ENCODE data around the gene PECR. TPM values are rescaled to one million over a fixed set of nuclear protein-coding genes. Genes with fewer than 3 reads are reported as not detected.

The PECR gene
- total RNA-seq, 1 experiment from 2014 or later = 15.3 TPM

DNA sequence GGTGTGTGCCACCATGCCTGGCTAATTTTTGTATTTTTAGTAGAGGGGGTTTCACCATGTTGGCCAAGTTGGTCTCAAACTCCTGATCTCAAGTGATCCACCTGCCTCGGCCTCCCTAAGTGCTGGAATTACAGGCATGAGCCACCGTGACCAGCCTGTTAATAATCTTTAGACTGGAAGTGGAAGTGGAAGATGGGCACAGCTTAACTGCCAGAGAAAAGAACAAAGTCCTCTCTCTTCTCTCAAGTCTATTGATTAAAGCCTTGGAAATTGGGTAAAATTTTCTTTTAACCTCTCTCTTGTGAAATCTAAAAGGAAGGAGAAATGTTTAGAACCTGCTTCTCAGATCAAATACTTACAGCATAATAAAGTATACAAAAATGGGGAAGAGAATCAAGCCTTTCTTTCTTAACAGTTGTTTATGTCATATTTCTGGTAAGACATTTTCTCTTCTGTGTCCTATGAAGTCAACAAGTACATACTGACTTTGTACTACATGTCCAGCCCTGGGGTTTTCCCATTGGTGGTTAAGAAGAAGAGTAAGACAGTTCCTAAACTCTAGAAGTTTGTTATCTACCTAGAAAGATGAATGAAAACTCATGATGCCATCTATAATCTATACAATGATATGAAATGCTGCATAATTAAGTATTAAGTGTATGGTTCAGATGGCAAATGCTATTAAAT, 4.7 kb upstream of the PECR start:
- H3K4me1 Mint-ChIP-seq = peaks cover 27 to 29% of the 10 kb centered on the region in 2 experiments
- no peaks in the 10 kb centered on the region; a peak in 1 of 7 replicates for H3K36me3 Mint-ChIP-seq (ENCODE audit: insufficient read depth in 1 of 3, low read depth in 3 of 3)
- no peak overlapping the region for H4K91ac ChIP-seq (ENCODE audit: insufficient read length, low read depth, low read length)
- H3K4me2 ChIP-seq (ENCODE audit: insufficient read depth, insufficient read length, low read length) = no peak overlapping the region
- no peaks in the 10 kb centered on the region for H3K79me2 ChIP-seq (ENCODE audit: insufficient read depth, low read length)
- H3K4ac ChIP-seq (ENCODE audit: low read depth, low read length) = no peak overlapping the region
- H3K79me1 ChIP-seq (ENCODE audit: insufficient read depth, low read depth, low read length, poor library complexity, severe bottlenecking) = no peaks in the 10 kb centered on the region
- H3K27ac Mint-ChIP-seq = no peak overlapping the region
- H2BK15ac ChIP-seq (ENCODE audit: low read depth, low read length) = no peak overlapping the region
- TF ChIP-seq, protein P1, sequence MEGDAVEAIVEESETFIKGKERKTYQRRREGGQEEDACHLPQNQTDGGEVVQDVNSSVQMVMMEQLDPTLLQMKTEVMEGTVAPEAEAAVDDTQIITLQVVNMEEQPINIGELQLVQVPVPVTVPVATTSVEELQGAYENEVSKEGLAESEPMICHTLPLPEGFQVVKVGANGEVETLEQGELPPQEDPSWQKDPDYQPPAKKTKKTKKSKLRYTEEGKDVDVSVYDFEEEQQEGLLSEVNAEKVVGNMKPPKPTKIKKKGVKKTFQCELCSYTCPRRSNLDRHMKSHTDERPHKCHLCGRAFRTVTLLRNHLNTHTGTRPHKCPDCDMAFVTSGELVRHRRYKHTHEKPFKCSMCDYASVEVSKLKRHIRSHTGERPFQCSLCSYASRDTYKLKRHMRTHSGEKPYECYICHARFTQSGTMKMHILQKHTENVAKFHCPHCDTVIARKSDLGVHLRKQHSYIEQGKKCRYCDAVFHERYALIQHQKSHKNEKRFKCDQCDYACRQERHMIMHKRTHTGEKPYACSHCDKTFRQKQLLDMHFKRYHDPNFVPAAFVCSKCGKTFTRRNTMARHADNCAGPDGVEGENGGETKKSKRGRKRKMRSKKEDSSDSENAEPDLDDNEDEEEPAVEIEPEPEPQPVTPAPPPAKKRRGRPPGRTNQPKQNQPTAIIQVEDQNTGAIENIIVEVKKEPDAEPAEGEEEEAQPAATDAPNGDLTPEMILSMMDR (conservative IDR thresholded peaks at IDR 0.05) = no peak
- no peaks in the 10 kb centered on the region for H3K9me3 ChIP-seq (ENCODE audit: control insufficient read depth, low read depth, low read length)
- H3K14ac ChIP-seq (ENCODE audit: insufficient read depth, low read length) = no peak overlapping the region
- no peak overlapping the region for H4K5ac ChIP-seq (ENCODE audit: insufficient read length, low read depth, low read length)
- WGBS (ENCODE audit: extremely low coverage, insufficient read length, low lambda C conversion rate) = no CpG with 5 or more reads among the region's 2 CpGs
- no peak overlapping the region for H2AK5ac ChIP-seq (ENCODE audit: insufficient read length, low read length)
- H3K9me3 Mint-ChIP-seq = no peaks in the 10 kb centered on the region
- H3K56ac ChIP-seq (ENCODE audit: insufficient read length, low read depth, low read length) = no peak overlapping the region
- H3K23ac ChIP-seq (ENCODE audit: insufficient read length, low read depth, low read length) = no peak overlapping the region
- H3K9ac ChIP-seq (ENCODE audit: extremely low read depth, insufficient read length, low read length) = no peak overlapping the region
- H4K8ac ChIP-seq (replicated peaks; ENCODE audit: insufficient read length, low read depth, low read length) = no peak overlapping the region
- H3K27me3 ChIP-seq (ENCODE audit: insufficient read depth, low read length) = no peaks in the 10 kb centered on the region; the same call in 1 of the 2 replicates
- no peaks in the 10 kb centered on the region; the same call in 1 of the 2 replicates for H3K27me3 Mint-ChIP-seq (ENCODE audit: low read depth)
- H4K20me1 ChIP-seq (ENCODE audit: control insufficient read depth, insufficient read depth, insufficient read length) = no peaks in the 10 kb centered on the region
- H3K27ac ChIP-seq (ENCODE audit: insufficient read length, low read depth, low read length) = no peak overlapping the region
- no peak overlapping the region for H2BK5ac ChIP-seq (ENCODE audit: insufficient read length, low read length)
- no peak for DNase-seq
- no peak overlapping the region for H2BK12ac ChIP-seq (ENCODE audit: insufficient read length, low read depth, low read length)
- H3K4me1 ChIP-seq (ENCODE audit: insufficient read depth, low read length) = peaks cover 12% of the 10 kb centered on the region
- H3T11ph ChIP-seq (ENCODE audit: low read length) = no peak overlapping the region
- H2BK20ac ChIP-seq (ENCODE audit: low read depth, low read length, poor library complexity, severe bottlenecking) = no peak overlapping the region
- no peak overlapping the region for H3K4me3 Mint-ChIP-seq
- no peak overlapping the region for H2BK120ac ChIP-seq (ENCODE audit: low read depth, low read length, poor library complexity, severe bottlenecking)
- no peak overlapping the region for H3K18ac ChIP-seq (ENCODE audit: insufficient read length, low read depth, low read length)
- H3K23me2 ChIP-seq (ENCODE audit: insufficient read length, low read depth, low read length, poor library complexity, severe bottlenecking) = peaks cover 12% of the 10 kb centered on the region
- no peak overlapping the region for H2AFZ ChIP-seq (ENCODE audit: low read length)

Measured in H9 (cell line).